Epithelial cell of proximal tubule (primary cell): ENCODE measurements around the gene VPS16. TPM values are rescaled to one million over a fixed set of nuclear protein-coding genes. Genes with fewer than 3 reads are reported as not detected.
"Not testable (repeated sequence)": the region's sequence is repeated elsewhere in the genome, so short reads cannot be mapped to it uniquely, and the experiment has no call there.

Experiments
- DNase-seq: peaks from one replicate; pipeline ENCODE4 v3.0.0-alpha.2; 2011; ENCODE audit warnings: low read depth
- H3K4me3 ChIP-seq: 2 replicates; pipeline ENCODE4 v1.5.1; 2011; ENCODE audit warnings: low read depth, mild to moderate bottlenecking, low read length
- total RNA-seq: library from RNA; depleted of rRNA; stranded (reverse); fragments of >200 nt; gene quantifications from 2 replicates; pipeline ENCODE4 v1.2.3, GENCODE V29; 2015
- TF ChIP-seq, protein P1 (sequence below): conservative IDR thresholded peaks from 2 replicates; pipeline ENCODE4 v1.5.1; 2012; ENCODE audit warnings: low read depth, mild to moderate bottlenecking, low read length

The VPS16 gene
- total RNA-seq, 1 donor from 2014 or later: 18.1 TPM

DNA sequence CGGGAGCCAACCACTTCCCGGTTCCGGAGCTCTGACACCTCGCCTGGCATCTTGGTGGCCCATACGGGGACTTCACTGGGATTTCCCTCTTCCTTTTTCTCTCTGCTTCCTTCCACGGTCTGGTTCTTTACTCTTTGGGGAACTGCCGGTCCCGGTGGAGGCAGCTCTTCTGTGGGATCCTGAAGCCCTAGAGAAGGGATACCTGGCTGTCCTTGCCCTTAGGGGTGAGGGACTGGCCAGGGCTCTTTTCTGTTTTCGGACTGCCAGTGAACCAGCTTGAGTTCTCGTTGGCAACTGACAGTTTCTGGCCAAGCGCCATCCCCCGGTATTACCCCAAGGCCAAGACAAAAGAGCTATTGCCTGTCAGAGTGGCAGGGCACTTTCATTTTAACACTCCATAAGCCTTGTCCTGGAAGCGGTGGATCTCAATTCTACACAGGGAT, 39.2 kb upstream of the VPS16 start:
- DNase-seq: no peak
- TF ChIP-seq, protein P1, sequence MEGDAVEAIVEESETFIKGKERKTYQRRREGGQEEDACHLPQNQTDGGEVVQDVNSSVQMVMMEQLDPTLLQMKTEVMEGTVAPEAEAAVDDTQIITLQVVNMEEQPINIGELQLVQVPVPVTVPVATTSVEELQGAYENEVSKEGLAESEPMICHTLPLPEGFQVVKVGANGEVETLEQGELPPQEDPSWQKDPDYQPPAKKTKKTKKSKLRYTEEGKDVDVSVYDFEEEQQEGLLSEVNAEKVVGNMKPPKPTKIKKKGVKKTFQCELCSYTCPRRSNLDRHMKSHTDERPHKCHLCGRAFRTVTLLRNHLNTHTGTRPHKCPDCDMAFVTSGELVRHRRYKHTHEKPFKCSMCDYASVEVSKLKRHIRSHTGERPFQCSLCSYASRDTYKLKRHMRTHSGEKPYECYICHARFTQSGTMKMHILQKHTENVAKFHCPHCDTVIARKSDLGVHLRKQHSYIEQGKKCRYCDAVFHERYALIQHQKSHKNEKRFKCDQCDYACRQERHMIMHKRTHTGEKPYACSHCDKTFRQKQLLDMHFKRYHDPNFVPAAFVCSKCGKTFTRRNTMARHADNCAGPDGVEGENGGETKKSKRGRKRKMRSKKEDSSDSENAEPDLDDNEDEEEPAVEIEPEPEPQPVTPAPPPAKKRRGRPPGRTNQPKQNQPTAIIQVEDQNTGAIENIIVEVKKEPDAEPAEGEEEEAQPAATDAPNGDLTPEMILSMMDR: no peak
- peak overlapping the region; percentile 11 for H3K4me3 ChIP-seq

DNA sequence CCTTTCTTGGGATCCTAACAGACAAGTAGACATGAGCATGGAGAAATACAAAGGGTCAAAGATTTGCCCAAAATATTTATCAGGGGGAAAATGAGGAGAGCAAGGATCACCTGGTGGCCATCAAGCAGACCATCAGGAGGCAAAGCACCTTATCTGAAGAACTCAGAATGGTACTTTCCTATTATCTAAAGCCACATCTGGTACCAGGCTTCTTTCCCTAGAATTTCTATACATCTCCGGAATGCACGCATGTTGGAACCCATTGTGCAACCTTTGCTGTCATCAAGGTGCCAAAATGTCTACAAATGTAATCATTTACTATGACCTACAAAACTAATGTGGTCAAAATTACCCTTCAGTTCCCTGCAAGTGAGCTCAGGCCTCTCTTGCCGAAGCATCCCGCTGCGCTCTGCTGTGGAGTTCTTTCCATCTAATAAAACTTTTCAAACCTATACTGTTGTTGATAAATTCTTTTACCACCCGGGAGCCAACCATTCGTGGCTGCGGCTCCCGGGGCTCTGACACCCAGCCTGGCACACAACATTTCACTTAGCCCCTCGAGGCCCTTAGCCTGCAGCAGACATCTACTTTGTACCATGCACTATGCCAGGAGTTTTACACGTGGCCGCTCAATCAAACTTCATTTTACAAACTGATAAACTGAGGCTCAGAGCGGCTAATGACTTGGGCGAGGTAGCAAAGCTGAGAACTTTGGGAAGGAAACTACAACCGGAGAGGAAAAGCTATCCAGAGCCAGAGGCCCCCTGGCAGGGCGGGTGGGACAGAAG, 36.3 kb upstream of the VPS16 start:
- no peak overlapping the region for H3K4me3 ChIP-seq
- DNase-seq: no peak

DNA sequence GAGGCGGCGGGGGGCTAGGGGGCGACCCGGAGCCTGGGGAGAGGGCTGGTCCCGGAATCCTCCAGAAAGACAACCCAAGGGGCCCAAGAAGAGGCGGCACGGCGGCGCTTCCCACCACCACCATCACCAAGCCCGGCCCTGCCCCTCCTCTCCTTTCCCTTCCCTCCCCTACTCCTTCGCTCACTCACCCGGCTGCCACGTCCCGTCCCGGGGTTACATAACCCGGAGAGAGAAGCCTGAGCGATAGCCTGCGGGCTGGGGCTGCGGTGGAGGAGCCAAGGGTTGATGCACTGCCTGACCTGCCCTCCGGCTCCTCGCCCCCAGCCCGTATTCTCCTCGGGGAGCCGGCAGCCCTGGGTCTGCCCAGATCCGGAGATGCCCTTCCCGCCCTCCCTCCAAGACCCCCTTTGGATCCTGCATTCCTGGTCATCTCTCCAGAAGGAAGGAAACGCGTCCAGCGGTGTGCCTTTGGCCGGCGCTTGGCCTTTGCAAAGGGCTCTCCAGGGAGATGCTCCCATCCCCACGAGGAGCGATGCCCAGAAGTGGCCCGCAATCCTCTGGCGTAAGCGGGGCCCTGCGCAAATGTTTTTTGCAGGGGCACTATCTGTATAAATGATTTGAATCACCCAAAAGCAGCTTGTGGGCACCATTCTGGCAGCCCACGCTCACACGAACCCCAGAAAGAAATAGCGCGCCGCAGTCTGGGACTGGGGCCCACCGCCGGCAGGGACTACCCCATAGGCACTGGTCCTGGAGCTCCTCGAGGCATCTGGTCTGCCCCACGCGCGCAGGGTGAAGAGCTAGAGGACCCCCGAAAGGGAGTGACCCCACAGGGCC, 35.5 kb upstream of the VPS16 start:
- TF ChIP-seq, protein P1: no peak
- H3K4me3 ChIP-seq: no peak overlapping the region
- DNase-seq: no peak

More for the DNA sequence above, 36.3 kb upstream of the VPS16 start:
- TF ChIP-seq, protein P1: no peak

DNA sequence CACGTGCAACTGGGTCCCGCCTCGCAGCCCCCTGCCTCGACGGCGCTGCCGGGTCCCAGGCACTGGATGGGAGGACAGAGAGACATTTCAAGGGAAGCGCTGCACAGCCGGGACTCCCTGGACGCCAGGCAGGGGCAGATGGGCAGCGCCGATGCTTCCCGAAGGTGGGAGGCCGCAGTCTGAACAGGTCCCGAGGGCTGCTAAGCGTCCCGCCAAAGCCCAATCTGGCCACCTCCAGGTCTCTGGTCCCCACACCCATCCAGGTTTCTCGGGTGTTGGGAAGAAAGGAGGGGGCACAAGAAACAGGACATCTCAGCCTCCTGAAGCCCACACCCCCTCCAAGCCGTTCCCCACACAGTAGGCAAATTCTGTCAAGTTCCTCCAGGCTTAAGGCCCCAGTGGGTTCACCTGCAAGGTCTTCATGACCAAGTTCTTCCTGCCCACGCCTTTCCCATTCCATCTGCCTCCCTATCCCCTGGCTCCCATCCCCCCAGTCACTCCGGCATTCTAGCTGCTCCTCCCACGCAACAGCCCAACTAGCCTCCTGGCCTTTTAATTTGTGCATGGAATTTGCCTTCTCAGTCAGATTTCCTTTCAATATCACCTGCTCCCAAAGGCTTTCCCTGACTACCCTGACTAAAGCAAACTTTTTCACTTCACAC, 34.7 kb upstream of the VPS16 start:
- TF ChIP-seq, protein P1: no peak
- DNase-seq: peak; percentile 26

DNA sequence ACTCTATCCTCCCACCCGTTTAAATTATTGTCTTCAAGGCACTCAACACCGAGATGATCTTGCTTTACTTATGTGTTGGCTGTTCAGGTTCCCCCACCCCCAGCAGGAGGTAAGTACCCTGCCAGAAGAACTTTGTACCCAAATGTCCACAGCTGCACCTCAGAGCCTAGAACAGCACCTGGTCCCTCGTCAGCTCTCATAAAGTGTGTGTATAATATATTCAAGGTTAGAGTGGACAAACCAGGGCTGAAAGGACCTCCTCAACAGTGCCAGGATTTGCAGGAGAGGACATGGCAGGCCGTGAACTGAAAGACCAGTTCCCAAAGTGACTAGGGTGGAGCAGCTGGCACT, 34.2 kb upstream of the VPS16 start:
- no peak for DNase-seq
- TF ChIP-seq, protein P1: no peak
- no peak overlapping the region for H3K4me3 ChIP-seq

More for the DNA sequence above, 34.7 kb upstream of the VPS16 start:
- no peak overlapping the region for H3K4me3 ChIP-seq

DNA sequence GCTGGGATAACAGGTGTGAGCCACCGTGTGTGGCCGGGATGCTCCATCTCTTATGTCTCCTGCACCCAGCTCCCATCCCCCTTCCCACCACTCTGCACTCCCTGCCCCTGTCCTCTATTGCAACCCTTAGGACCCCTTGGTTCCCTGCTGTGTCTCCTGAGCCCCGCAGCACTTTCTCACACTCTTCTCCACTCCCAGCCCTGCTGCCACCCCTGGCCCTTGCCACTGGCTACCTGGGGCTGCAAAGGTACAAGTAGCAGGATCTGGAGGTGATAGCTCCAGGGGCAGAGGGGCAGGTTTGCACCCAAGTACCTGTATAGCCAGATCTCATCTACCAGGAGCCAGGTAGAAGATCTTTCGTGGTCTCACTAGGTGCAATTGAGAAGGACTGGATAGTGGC, 33.5 kb upstream of the VPS16 start:
- DNase-seq: no peak
- no peak overlapping the region for H3K4me3 ChIP-seq
- TF ChIP-seq, protein P1: no peak

DNA sequence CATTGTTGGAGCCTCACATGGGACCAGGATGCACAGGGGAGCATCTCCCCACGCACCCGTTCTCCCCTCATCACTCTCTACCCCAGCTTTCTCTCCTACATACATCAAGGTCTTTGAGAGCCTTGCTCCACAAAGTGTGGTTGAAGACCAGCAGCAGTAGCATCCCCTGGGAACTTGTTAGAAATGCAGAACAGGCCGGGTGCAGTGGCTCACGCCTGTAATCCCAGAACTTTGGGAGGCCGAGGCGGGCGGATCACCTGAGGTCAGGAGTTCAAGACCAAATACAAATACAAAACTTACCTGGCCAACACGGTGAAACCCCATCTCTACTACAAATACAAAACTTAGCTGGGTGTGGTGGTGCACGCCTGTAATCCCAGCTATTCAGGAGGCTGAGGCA, 32.6 kb upstream of the VPS16 start:
- DNase-seq, H3K4me3 ChIP-seq: not testable (repeated sequence)
